GM19324 (cell line): Measurements from ENCODE around the gene STRA6.

Source experiments
- ATAC-seq: cut with Tn5 transposase; IDR thresholded peaks from one replicate; pipeline ENCODE4 v1.9.1; 2021; ENCODE audit warnings: mild to moderate bottlenecking, moderate library complexity; ENCODE audit not compliant: unreplicated experiment, low FRiP score

STRA6 gene, protein sequence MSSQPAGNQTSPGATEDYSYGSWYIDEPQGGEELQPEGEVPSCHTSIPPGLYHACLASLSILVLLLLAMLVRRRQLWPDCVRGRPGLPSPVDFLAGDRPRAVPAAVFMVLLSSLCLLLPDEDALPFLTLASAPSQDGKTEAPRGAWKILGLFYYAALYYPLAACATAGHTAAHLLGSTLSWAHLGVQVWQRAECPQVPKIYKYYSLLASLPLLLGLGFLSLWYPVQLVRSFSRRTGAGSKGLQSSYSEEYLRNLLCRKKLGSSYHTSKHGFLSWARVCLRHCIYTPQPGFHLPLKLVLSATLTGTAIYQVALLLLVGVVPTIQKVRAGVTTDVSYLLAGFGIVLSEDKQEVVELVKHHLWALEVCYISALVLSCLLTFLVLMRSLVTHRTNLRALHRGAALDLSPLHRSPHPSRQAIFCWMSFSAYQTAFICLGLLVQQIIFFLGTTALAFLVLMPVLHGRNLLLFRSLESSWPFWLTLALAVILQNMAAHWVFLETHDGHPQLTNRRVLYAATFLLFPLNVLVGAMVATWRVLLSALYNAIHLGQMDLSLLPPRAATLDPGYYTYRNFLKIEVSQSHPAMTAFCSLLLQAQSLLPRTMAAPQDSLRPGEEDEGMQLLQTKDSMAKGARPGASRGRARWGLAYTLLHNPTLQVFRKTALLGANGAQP

DNA sequence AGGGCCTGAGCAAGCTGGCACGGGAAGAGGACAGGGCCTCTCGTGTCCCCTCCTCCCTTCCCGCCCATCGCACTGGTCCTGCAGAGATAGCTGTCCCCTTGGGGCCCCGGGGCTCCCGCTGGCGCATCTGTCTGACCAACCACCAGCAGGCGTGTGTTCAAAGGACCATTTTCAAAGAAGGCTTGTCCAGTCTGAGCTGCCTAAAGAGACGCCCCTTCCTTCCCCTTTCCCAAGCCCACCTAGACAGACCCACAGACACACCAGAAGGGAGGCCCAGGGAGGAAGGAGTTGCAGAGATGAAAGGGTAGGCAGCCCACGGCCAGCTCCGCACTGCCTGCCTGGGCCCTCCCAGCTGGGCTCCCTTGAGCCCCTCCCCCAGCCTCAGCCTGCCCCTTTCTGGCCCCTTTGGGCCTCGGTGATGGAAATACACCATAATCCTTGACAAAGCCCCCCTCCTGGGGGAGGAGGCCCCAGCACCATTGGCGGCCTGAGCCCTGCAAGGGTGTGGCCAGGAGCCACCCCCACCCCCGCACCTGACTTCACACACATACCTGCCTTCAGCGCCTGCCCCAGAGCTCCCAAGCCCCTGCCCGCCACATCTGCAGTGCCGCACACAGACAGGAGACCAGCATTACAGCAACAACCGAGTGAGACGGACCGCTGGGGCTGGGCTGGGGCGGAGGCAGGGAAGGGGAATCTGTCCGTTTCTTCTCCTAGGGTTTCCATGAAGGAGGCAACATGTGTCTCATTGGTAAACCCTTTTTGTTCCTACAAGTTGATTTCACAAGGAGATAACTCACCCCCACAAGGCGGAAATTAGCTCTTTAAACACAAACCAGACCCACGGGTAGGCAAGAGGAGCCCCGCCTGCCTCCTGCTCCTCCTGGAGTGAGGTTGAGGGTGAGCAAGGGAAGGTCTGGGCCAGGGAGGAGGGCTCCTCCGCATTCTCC is at the start of gene STRA6:
TSS of gene STRA6 (minus strand) at position 336 of the 950 bp plus-strand sequence. CDS start 520 bp downstream, outside the sequence.
- no peak for ATAC-seq

DNA sequence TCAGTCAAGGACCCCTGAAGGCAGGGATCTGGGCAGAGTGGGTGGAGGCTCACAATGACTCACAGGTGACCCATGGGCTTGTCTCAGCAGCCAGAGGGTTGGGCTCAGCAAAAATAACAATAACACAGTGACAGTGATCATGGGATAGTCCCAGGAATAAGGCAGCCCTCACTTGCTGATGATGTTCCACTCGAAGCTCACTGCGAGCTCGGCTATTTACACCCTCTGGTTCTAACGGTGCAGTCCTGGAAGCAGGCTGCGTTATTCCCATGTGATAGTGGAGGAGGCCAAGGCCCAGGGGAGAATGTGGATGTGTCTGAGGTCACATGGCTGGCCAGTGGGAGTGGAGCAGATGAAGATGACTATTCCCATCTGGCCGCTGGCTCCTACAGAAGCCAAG is 49.7 kb upstream of the STRA6 start:
- no peak for ATAC-seq

DNA sequence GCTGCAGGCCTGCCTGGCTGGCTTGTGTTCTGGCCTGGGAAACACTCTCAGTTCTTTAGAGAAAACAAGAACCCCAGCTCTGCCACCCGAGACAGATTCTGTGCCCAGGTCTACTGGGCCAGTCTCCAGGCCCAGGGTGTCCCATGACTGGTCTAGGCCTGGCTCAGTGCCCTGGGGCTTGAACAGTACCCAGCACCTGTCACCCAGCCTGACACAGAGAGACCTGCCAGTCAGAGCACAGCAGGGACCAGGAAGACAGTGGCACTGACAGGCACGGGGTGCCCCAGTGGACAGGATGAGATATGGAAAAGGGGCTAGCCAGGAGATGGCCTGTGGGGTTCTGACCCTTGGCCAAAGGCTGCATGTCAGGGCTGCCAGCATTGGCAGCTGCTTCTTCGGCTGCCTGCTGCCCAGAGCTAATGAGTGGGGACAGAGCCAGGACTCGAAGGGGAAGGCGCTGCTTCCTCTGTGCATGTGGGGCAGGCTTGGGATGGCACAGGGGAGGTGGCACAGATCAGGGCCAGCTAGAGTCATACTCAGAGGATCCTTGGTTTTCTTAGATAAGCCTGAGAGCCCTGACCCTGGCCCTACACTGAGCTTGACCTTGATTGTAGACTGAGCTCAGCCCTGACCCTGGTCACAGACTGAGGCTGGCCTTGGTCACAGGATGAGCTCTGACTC is 48.7 kb upstream of the STRA6 start:
- ATAC-seq = no peak

DNA sequence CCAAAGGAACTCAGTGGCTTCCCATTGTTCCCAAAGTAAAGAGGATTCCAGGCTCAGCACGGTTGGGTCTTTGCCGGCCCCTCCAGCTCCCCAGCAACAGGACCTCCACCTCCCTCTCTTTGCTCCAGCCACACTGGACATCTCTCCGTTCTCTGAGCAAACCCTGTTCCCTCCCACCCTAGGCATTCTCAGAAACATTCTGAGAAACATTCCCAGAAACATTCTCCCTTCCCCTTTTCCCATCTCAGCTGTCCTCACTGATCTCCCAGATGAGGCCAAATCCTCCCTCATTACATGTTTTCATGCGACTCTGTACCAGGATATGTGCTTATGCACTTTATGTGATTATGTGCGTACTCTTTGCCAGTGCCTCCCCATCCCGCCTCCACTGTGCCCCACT is 47.7 kb upstream of the STRA6 start:
- ATAC-seq = no peak

DNA sequence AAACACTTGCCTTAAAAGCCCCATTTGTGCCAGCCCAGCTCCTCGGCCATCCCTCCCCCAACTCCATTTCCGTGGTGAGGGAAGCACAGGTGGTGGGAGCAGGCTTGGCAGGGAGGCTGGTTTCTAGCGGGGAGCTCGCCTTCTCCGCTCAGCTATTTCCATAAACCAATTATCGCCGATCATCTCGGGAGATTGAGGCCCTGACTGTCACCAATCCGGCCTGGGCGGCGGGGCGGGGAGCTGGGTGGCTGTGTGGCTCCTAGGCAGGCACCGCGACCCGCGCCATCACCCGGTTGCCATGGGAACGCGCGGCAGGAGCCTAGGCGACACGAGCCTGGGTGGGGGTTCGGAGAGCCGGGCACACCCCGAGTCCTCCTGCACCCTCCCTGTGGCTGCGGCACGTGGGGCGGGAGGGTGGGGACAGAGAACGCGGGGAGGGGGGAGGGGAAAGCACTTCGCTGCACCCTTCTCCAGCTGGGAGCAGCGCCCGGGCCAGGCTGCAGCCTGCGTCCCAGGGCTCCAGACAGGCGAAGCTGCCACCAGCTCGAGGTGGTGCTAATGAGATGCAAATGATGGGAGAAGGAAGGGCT is 42.9 kb upstream of the STRA6 start:
- ATAC-seq = no peak

DNA sequence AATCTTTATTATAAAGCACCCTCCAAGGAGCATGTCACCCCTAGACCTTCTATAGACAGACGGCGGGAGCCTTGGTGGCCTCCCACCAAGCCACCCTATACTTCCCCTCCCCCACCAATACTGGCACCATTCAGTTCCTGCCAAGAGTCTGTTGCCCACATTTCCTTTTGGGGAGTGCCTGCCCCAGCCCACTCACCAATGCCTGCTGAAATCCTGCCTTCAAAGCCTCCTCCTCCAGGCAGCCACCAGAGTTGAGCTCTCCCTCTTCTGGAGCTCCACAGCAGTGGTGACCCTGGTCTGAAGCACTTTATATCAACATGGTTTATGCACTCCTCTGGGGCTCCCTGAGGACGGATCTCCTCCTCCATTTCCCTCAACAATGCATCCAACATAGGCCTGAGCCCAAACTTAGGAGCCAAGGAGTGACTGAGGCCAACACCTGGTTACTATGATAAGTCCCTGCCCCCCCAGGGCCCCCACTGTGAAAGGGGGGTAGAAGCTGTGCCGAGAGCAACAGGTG is 42.3 kb upstream of the STRA6 start:
- no peak for ATAC-seq

DNA sequence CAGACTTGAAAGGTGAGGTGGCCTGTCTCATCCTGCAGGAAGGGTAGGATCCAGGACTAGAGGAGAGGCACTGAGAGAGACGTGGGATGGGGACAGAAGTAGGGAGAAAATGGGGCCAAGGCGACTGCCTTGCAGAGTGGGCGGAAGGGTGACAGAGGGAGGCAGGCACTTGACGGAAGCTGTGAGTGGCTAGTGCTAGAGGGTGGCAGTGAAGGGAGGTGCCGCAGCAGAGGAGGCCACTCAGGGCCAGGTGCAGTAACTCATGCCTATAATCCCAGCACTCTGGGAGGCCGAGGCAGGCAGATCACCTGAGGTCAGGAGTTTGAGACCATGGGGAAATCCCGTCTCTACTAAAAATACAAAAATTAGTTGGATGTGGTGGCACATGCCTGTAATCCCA is 40.8 kb upstream of the STRA6 start:
- ATAC-seq = no peak

DNA sequence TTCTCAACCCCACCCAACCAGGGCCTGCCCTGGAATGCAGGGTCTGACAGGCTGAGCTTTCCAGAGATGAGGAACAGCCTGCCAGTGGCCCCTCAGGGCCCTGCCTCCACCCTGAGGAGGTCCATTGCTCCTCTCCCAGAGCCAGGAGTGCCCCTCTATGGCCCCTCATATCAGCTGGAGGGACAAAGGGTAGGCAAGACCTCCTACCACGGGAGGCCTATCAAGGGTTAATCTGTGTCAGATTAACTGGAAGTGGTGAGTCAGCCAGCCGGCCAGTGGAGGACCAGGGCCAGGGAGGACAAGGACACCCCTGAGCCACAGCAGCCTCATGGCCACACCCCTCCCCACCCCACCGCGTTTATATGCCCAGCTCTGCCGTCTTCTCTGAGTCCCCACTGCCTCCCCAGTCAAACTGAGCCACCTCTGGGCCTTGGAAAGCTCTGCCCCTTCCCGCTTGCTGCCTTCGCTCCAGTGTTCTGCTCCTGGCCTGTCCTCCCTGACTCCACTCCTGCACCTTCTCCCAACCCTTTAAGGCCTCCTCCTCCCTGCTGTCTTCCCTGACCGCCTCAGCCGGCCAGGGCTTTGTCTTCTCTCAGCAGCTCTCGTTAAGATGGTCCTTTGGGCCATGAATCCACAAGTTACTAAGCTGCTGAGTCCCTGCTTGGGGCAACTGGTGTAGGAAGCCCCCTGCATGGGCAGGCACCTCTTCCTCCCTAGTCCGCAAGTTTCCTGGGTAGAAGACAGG is 40.0 kb upstream of the STRA6 start:
- no peak for ATAC-seq

DNA sequence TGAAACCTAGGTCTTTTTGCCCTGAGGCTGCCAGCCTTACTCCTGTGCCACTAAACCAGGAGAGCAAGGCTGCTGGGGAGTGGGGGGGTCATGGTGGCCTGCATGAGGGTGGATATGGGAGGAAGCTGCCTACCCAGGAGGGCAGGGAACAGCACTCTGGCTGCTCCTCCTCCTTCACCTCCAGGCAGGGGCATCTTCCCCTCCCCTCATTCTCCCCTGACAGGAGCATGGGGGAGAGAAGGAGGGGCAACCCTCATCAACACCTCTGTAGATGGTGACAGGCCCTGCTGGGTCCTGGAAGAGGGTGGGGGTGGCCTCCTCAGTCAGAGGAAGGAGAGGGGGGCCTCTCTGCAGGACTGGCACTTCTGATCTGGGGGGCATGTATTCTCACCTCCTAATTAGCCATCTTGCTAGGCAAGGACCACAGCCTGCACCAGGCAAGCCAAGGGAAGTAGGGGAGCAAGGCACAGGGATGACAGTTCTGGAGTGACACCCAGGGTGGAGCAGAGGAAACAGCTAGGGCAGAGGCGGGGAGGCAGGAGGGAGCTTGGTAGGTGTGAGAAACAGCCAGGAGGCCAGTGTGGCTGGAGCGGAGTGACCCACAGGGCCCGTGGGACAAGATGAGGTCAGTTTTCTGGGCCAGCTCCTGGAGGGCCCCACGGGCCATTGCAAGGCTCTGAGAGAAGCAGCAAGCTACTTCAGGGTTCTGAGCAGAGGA is 38.5 kb upstream of the STRA6 start:
- ATAC-seq = no peak

DNA sequence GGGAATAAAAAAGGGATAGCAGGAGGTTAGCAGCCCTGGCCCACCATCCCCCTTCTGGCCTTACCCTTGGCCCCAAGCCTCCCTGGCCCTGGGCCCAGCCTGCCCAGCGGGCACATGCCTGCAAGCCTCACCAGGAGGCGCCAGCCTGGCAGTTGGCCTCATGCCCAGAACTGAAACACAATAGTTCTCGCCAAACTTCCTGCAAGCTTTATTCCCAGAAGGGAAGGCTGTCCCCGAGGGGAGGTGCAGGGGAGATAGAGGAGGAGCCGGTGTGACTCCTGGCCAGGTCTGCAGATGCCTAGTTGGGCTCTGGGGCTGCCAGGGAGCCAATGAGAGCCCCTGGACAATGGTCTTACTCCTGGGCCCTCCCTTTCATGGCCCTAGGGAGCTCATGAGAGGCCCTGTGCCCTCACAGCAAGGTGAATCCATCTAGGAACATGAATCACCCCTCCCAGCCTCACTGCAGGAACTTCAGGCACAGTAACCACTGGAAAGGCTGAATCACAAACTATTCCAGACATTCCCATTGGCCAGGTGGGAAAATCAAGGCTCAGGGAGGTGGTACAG is 37.5 kb upstream of the STRA6 start:
- ATAC-seq = no peak

DNA sequence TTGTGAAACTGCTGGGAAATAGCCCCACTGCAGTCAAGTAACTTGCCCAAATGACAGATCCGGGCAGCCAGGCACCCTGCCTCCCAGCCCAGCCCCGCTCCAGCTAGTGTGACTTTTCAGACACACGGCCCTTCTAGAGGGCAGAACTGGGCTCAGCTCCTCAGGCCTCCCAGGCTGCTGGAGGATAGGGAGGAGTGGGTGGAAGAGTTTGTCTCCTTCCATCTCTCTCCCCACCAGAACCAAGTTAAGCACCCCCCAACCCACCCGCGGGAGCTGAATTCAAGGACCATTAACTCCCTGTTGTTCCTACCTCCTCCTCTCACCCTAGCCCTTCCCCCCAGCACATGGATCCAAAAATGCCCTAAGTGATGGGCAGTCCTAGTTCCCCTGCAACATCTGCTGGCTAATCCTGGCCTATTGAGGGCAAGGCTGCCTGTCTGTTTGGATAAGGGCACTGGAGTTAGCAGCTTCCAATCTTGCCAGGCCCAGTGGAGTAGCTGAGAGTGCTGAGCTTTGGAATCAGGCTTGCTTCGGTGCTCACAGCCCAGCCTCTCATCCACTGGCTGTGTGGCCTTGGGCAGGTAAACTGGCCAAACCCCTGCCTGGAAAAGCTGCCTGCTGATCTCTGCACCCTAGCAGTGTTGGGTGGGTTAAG is 36.6 kb upstream of the STRA6 start:
- ATAC-seq = no peak

DNA sequence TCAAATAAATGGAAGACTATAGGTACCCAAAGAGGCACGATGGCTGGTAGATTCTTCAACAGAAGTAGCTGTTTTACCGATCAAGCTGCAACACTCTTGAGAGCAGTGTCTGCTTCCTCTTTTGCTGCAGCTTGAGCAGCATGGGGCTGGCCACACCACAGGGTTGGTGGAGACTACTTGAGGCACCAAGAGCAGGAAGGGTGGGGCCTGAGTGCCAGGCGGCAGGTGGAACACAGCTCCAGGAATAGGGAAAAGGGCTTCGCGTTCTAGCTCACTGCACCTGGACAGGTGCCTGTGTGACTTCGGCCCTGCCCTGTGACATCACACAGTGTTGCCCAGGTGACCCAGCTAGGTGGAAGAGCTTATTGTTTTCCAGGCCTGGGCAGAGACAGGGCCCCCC is 33.4 kb upstream of the STRA6 start, which contains the start of gene CCDC33:
TSS of gene CCDC33 (plus strand) at position 365 of the 400 bp plus-strand sequence. CDS start 394 bp downstream, outside the sequence.
- ATAC-seq = no peak

DNA sequence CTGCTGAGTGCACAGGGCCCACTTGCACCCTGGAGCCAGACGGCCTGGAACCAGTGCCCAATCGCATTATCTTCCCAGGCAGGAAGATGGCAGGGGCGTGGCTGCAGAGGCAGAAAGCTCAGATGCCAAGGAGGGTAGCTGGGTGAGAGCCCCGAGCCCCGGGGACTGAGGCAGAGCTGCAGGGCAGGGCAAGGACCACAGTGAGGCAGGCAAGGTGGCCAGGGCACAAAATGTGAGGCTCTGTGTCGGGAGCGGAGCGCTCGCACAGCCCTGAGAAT is 31.9 kb upstream of the STRA6 start:
- ATAC-seq = no peak

DNA sequence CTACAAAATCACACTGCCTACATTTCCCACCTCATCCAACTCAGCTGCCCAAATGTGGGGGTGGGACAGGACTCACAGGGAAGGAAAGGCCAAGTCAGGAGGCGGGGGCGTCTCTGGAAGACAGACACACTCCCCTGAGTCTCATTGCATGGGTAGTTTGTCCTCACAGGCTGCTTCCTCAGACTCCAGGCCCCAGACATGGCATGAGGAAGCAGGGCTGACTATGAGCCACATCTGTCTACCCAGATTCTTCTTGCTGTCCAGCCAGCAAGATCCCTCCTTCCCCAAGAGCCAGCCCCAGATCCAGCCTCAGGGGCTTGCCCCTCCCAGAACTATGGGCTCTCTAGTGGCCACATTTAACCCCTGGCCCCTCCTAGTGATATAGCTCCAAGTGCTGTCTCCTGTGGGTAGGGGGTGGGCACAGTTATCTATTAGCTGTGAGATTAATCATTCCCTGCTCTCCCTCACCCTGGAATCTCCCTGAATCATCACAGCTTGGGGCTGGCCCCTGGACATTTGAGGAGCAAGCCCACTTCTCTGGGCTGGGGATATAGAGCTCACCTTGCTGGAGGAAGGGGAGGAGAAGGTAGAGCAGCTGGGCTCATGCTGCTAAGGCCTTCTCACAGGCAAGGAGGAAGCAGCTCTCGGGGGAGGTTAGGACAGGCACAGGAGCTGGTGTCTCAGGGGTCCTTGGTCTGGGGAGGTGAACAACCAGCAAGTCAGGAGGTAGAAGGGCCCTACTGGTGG is 31.4 kb upstream of the STRA6 start:
- no peak for ATAC-seq

DNA sequence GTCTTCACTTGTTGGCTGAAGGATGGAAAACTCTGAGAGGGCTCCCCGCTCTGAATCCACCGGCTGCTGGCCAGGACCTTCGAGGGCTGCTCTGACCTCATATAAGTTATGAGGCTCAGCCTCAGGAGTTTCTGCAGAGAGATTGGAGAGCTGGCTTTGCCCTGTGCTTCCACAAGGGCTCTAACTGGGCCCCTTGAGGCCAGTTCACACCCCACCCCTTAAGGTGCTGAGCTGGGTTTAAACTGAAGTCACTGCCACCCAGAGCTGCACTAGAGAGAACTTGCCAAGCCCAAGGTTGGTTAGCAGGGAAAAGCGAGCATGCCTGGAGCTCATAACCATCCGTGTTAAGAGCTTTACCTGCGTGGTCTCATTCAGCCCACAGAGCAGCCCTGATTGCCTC is 30.8 kb upstream of the STRA6 start:
- no peak for ATAC-seq

DNA sequence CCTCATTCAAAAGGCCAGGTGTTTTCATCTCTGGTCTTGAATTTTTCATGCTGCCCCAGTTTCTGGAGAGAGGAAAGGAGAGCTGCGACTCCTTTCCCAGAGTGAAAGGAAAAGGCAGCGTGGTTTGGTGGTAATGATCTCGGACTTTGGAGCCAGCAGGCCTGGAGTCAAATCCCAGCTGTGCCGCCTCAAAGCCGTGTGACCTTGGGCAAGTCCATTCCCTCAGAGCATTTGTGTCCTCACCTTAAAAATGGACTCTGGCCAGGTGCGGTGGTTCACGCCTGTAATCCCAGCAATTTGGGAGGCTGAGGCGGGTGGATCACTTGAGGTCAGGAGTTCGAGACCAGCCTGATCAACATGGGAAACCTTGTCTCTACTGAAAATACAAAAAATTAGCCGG is 28.9 kb upstream of the STRA6 start:
- no peak for ATAC-seq

DNA sequence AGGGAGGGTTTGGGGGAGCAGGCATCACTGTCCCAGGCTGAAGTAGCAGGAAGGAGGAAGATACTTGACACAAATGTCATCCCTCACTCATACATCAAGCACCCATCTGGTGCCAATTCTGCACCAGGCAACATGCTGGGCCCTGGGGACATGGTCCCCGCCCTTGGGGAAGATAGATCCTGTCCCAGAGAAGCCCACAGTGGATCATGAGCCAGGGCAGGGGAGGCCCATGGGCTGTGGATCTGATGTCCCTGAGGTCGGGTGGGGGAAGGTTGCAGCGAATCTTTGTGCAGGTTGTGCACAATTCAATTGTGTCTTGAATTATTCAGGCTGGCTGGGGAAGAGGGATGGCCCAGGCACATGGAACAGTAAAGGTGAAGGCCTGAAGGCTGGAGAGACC is 27.1 kb upstream of the STRA6 start:
- no peak for ATAC-seq
